GM18951 (cell line): ENCODE data around the gene CCDC106.

Experiments used
- POLR2A ChIP-seq: IDR thresholded peaks from 4 replicates; pipeline ENCODE4 v1.6.1; 2011; ENCODE audit warnings: mild to moderate bottlenecking; ENCODE audit not compliant: insufficient read length, insufficient read depth; ENCODE audit errors: extremely low read depth
- in situ Hi-C: fragments of 300-500 bp; cut with MboI; formaldehyde crosslinking; loops from one replicate; pipeline ENCODE4 v1.12.0; 2022; ENCODE audit warnings: low sequenced_read_pairs, mixed read lengths, inconsistent platforms; ENCODE audit not compliant: unreplicated experiment

Gene CCDC106

DNA sequence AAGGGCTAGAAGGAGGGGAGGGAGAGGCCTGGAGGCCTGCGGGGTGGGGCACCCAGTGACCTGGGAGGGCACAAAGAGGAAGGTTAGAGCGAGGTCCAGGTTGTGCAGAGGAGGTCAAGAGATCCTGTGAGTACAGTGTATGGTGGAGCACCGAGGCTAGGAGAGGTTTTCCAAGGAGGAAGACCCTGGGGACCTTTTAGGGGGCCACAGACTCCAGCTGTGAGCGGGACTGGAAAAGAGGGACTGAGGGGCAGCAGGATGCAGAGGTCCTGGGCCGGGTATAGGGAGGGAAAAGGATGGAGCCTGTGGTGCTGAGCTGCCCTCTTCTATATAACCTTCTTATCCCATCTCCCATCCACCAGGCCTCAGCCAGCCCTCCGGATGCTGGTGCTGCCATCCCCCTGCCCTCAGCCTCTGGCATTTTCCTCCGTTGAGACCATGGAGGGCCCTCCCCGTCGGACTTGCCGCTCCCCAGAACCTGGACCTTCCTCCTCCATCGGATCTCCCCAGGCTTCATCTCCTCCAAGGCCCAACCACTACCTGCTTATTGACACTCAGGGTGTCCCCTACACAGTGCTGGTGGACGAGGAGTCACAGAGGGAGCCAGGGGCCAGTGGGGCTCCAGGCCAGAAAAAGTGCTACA is 3.7 kb upstream of the CCDC106 start:
- in situ Hi-C loops: no loop called here

DNA sequence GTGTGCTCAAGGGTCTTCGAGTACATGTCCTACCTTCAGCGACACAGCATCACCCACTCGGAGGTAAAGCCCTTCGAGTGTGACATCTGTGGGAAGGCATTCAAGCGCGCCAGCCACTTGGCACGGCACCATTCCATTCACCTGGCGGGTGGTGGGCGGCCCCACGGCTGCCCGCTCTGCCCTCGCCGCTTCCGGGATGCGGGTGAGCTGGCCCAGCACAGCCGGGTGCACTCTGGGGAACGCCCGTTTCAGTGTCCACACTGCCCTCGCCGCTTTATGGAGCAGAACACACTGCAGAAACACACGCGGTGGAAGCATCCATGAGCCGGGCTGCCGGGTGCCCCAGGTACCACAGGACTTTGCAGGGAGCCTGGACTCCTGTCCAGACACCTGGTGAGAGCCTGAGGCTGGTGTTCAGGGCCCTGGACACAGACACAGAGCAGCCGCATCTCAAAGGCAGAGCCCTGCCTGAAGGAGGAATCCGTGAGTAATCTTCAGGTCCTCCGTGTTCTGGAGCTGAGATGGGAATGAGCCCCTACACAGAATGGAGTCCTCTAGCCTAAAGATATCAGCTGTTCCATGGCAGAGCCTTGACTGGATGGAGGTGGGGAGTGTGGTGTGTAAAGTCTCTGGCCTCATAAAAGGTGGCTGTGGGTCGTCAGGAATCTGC is 3.0 kb upstream of the CCDC106 start:
- no peak for TF ChIP-seq POLR2A
- in situ Hi-C loops: no loop called here

More for the DNA sequence above, 3.7 kb upstream of the CCDC106 start:
- no peak for TF ChIP-seq POLR2A

DNA sequence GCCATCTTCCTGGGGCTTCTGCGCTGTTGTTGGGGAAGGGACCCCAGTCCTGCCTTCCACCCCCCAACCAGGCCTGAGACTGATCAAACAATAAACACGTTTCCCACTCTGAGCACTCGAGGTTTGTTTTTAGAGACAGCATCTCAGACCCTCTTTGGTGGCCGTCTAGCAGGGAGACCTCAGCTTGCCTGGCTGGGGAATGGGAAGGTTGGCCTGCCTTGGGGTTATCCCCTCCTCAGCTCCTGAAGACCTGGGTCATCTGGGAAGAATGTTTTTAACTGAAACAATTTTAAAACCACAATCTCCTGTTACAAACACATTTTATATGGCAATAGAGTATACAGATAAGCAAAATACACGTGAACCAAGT is 2.5 kb upstream of the CCDC106 start:
- in situ Hi-C loops: no loop called here
- TF ChIP-seq POLR2A: no peak

DNA sequence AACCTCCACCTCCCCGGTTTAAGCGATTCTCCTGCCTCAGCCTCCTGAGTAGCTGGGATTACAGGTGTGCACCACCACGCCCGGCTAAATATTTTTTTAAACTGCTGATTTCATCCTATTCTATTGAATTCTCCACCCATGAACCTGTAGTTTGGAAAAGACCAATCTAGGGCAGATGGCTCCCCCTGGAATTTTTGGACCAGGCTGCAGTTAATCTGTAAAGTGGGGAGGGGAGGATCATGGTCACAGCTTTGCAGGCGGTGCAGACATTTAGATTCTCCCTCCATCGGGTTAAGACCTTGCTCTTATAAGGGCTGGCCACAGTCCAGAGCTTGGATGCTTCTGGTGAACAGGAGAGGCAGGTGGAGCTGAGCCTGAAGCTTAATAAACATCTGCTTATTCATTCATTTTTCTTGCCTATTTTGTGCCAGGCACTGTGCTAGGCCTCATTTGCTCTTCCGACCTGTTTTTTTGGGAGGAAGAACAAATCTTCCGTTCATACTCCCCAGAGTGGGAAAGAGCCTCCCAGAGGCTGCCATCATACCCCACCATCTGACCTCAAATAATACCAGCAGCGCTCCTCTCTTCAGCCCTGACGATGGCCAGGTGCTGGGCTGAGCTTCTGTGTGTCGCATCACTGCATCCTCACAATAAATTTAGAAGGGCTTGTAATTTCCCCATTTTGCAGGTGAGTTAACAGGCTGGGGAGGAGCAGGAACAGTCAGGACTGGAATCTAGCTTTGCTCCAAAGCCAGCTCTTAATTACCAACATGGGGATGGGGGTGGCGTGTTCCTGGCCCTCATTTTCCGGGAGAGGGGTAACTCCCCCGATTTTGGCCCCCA is 902 bp upstream of the CCDC106 start:
- no peak for TF ChIP-seq POLR2A
- in situ Hi-C loops: no loop called here

DNA sequence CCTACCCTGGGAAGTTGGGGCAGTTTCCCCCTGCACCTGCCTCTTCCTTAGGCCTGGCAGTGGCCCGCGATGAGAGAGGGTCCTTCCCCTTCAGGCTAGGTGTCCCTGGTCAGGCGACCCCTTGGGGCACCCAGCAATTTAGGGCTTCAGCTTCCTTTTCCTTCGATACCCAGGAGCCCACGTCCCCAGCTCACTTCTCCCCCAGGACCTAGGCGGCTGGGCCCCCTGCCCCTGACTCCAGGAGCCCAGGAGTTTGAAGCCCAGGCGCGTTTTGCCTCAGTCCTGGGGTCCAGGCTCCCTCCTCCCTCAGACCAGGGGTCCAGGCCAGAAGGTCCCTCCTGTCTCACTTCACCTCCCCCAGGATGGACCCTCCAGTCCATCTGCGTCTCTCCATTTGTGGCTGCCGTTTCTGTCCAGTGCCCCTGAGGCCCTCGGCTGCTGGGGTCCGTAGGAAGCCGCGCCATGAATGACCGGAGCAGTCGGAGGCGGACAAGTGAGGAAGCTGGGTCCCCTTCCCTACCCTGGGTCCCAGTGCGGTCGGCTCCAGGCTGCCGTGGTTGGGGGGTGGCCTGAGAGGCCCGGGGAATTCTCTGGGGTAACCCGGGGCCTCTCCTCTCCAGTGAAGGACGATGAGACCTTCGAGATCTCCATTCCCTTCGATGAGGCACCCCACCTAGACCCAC is 714 bp downstream of the CCDC106 start:
- in situ Hi-C loops: no loop called here
- no peak for TF ChIP-seq POLR2A

DNA sequence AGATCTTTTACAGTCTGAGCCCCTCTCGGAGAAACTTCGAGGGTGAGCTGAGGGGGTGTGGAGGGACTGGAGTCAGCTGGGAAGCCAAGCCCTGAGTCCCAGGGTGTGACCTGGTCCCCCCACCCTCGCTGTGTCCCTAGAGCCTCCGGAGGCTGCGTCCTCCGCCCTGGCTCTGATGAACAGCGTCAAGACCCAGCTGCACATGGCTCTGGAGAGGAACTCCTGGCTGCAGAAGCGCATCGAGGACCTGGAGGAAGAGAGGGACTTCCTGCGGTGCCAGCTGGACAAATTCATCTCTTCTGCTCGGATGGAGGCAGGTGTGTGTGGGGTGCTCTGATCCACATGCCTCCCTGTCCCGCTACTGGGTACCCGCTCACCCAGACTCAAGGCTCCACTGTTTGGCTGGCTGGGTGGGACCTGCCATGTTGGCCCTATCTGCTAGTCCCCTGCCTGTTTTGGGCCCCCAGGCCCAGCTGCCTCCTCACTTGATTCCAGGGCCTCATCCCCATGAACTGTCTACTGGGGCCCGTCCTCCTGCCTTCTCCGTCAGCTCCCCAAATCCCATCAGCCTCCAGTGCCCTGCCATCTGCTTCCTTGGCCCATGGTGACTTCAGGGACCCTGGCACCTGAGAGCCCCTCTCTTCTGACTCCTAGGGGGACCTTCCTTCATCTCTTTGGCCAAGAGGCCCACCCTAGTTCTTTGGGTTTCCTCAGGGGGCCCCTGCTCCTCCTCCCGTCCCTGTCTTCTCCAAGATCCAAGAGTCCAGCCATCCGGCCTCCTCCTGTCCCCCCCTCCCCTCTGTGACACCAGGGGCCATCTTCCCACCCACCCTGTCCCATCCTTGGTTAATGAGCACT is 1.5 kb downstream of the CCDC106 start:
- TF ChIP-seq POLR2A: no peak
- in situ Hi-C loops: no loop called here

DNA sequence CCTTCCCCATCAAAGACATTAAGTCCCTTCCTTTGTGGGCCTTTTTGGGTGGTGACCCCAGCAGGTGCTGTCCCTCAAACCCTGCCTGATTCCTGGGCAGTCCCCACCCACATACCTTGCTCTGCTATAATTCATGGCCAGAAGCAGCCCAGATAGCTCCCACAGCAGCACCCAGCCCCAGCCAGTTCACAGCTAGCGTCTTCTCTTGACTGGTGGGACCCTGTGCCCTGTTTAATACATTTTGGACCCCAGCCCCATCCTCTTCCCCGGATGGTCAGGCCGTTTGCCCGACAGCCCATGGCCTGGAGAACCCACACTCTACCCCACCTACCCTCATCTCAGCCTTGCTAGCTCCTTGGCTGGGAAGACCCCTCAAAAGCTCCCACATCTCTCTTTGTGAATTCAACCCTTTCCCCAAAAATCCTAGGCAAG is 2.1 kb downstream of the CCDC106 start:
- TF ChIP-seq POLR2A: no peak
- in situ Hi-C loops: no loop called here

DNA sequence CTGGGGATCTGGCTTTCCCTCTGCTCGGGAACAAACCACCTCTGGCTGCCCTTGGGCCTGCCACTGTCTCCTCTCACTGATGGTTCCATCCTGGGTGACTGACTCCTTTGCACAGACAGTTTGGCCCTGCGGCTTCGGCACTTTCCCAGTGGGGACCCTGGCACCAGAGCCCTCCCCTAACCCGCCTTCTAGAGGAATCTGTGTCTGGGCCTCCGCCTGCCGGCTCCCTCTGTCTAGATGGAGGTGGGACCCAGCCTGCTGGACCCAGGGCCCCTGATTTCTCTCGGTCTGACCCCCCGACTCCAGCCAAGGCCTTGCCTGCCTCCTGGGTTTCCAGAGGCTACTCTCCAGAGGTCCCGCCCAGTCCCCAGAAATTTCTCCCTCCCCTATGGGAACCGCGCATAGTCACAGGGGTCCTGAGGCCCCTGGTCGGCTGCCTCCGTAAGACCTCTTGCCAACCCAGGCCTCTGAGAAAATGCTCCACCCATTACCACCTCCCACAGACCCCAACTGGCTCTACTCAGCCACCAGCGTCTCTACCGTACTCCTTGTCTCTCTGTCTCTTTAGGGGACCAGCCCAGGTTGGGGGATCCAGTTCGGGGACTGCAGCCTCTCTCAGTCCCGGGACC is 2.7 kb downstream of the CCDC106 start:
- no peak for TF ChIP-seq POLR2A
- in situ Hi-C loops: no loop called here

DNA sequence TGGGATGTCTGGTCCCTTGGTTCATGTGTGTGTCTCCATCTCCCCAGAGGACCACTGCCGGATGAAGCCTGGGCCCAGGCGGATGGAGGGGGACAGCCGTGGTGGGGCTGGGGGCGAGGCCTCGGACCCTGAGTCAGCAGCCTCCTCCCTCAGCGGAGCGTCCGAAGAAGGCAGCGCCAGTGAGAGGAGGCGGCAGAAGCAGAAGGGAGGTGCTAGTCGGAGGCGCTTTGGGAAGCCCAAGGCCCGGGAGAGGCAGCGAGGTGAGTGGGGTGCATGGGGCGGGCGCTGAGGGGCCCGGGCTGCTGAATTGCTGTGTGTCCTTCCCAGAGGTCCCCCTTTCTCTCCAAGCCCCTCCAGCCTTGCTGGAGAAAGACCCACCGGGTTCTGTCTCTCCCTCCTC is 3.2 kb downstream of the CCDC106 start:
- no peak for TF ChIP-seq POLR2A
- in situ Hi-C loops: no loop called here

DNA sequence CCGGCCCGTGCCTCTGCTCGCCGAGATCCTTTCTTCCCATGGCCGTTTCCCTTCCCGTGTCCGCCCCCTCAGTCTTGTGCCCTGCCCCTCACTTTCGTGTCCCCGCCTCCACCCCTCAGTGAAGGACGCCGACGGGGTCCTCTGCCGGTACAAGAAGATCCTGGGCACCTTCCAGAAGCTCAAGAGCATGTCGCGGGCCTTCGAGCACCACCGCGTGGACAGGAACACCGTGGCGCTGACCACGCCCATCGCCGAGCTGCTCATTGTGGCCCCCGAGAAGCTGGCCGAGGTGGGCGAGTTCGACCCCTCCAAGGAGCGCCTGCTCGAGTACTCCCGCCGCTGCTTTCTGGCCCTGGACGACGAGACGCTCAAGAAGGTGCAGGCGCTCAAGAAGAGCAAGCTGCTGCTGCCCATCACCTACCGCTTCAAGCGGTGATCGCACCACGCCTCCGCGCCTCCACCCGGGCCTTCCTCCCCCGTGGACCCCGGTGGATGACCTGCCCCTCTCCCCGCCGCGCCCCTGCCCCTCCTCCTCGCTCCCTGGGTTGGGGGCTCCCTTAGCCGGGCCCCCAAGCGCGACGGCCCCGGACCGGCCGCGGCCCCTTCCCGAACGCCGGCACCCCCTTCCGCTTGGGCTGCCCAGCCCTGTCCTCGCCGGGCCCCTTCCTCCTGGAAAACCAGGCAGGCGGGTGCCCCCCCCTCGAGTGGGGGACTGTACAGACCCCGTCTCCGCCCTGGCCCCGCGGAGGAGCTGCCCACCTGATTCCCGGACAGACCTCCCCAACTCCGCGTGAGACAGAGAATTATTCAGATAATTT is 4.5 kb downstream of the CCDC106 start:
- TF ChIP-seq POLR2A: no peak
- in situ Hi-C loops: no loop called here

DNA sequence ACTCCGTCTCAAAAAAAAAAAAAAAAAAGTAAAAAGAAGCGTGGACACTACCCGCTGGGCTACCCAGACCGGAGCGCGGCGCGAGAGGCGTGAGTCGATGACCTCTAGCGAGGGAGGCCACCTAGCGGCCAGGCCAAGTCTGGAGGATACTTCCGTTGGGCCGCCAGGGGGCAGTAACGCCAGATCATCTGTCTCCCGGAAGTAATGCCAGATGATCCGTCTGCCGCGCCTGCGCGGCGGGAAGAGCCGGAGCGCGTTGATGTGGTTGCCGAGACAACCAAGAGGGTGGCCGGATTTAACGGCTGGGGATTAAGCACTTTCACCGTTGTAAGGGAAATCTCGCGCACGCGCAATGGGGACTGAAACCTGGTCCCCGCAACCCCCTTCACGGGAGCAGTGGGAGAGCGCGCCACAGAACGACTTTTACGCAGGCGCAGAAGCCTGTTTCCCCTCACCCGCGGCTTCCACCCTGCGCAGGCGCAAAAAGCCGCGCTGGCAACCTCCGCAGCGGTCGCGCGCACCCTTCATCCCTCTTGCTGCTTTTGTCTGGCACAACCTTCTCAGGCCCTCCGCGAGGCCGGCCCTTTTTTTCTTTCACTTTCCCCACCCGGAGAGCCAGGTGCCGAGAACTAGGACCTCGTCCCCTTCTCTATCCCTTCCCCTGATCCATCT is 5.8 kb downstream of the CCDC106 start:
- peak; percentile 86 for TF ChIP-seq POLR2A
- in situ Hi-C loops: no loop called here
